HEK293 (cell line): ENCODE data around the gene RSRC2.

Experiments
- CTCF ChIA-PET: fragments of 350-600 bp; formaldehyde crosslinking; extraction: SDS; loops from one replicate; lab custom pipeline; 2021; ENCODE audit warnings: antibody characterized with exemption; lab: Yijun Ruan, JAX
- POLR2A ChIA-PET: fragments of 300-600 bp; formaldehyde crosslinking; extraction: SDS; loops from one replicate; lab custom pipeline; 2020; ENCODE audit warnings: antibody characterized with exemption, inconsistent platforms; lab: Yijun Ruan, JAX
- H3K27ac ChIP-seq: fragments of 200-500 bp; sonication (Bioruptor generic); 2 replicates; pipeline ENCODE4 v1.5.1; 2014; ENCODE audit warnings: low read depth, low read length, control low read depth, inconsistent platforms; ENCODE audit errors: extremely low read depth
- H3K36me3 ChIP-seq, 2 experiments: fragments of 200-500 bp in 1 of 2; sonication (Bioruptor generic) in 1 of 2; 1 replicate in 1 of 2; 2 replicates in 1 of 2; pipeline ENCODE4 v1.5.1; 2014 to 2017; ENCODE audit warnings: inconsistent platforms in 2 of 2, low read length in 2 of 2; ENCODE audit not compliant: control insufficient read depth in 2 of 2, insufficient read depth in 1 of 2
- H3K4me1 ChIP-seq: fragments of 200-500 bp; sonication (Bioruptor generic); 2 replicates; pipeline ENCODE4 v1.5.1; 2014; ENCODE audit warnings: mild to moderate bottlenecking, low read length, inconsistent platforms; ENCODE audit not compliant: control insufficient read depth, insufficient read depth
- H3K4me3 ChIP-seq: 2 replicates; pipeline ENCODE4 v1.5.1; 2011; ENCODE audit warnings: low read depth, mild to moderate bottlenecking, control low read depth, low read length, moderate library complexity
- H3K9me3 ChIP-seq: fragments of 200-500 bp; sonication (Bioruptor generic); 2 replicates; pipeline ENCODE4 v1.5.1; 2014; ENCODE audit warnings: low read depth, low read length, inconsistent platforms; ENCODE audit not compliant: control insufficient read depth, insufficient read depth
- AEBP2 ChIP-seq: fragments of 450-650 bp; formaldehyde crosslinking; IDR thresholded peaks from 2 replicates; pipeline ENCODE4 v1.5.1; 2016; ENCODE audit warnings: missing biosample characterization, missing genetic modification characterization, borderline replicate concordance
- GFI1B ChIP-seq: fragments of 450-650 bp; formaldehyde crosslinking; IDR thresholded peaks from 2 replicates; pipeline ENCODE4 v1.5.1; 2016; ENCODE audit warnings: missing biosample characterization, missing genetic modification characterization
- GLI4 ChIP-seq: fragments of 450-650 bp; formaldehyde crosslinking; IDR thresholded peaks from 2 replicates; pipeline ENCODE4 v1.5.1; 2016; ENCODE audit warnings: missing biosample characterization, missing genetic modification characterization
- HIC1 ChIP-seq: fragments of 450-650 bp; formaldehyde crosslinking; IDR thresholded peaks from 2 replicates; pipeline ENCODE4 v1.5.1; 2016; ENCODE audit warnings: missing biosample characterization, missing genetic modification characterization
- KLF10 ChIP-seq: fragments of 450-650 bp; IDR thresholded peaks from 2 replicates; pipeline ENCODE4 v1.5.1; 2018; ENCODE audit warnings: missing biosample characterization, mild to moderate bottlenecking, missing genetic modification characterization
- KLF7 ChIP-seq: fragments of 450-650 bp; formaldehyde crosslinking; IDR thresholded peaks from 2 replicates; pipeline ENCODE4 v1.5.1; 2016; ENCODE audit warnings: missing biosample characterization, missing genetic modification characterization, borderline replicate concordance
- KLF9 ChIP-seq: fragments of 450-650 bp; formaldehyde crosslinking; IDR thresholded peaks from 2 replicates; pipeline ENCODE4 v1.5.1; 2016; ENCODE audit warnings: missing biosample characterization, missing genetic modification characterization, low read depth
- OVOL3 ChIP-seq: fragments of 450-650 bp; formaldehyde crosslinking; IDR thresholded peaks from 2 replicates; pipeline ENCODE4 v1.5.1; 2016; ENCODE audit warnings: missing biosample characterization, missing genetic modification characterization
- TCF7L2 ChIP-seq: IDR thresholded peaks from 2 replicates; pipeline ENCODE4 v1.6.1; 2011; ENCODE audit warnings: low read depth, mild to moderate bottlenecking, inconsistent platforms, low read length, moderate library complexity, borderline replicate concordance
- ZNF133 ChIP-seq: fragments of 450-650 bp; formaldehyde crosslinking; IDR thresholded peaks from 2 replicates; pipeline ENCODE4 v1.5.1; 2016; ENCODE audit warnings: missing biosample characterization, missing genetic modification characterization
- ZNF140 ChIP-seq: fragments of 450-650 bp; formaldehyde crosslinking; IDR thresholded peaks from 2 replicates; pipeline ENCODE4 v1.5.1; 2016; ENCODE audit warnings: missing biosample characterization, missing genetic modification characterization
- ZNF175 ChIP-seq: fragments of 450-650 bp; formaldehyde crosslinking; IDR thresholded peaks from 2 replicates; pipeline ENCODE4 v1.5.1; 2016; ENCODE audit warnings: missing biosample characterization, missing genetic modification characterization
- ZNF211 ChIP-seq: fragments of 450-650 bp; formaldehyde crosslinking; IDR thresholded peaks from 2 replicates; pipeline ENCODE4 v1.5.1; 2016; ENCODE audit warnings: low read depth, missing biosample characterization, missing genetic modification characterization
- ZNF266 ChIP-seq: fragments of 450-650 bp; formaldehyde crosslinking; IDR thresholded peaks from 2 replicates; pipeline ENCODE4 v1.5.1; 2016; ENCODE audit warnings: missing biosample characterization, missing genetic modification characterization, low read depth
- ZNF280C ChIP-seq: fragments of 450-650 bp; formaldehyde crosslinking; IDR thresholded peaks from 2 replicates; pipeline ENCODE4 v1.5.1; 2016; ENCODE audit warnings: missing biosample characterization, missing genetic modification characterization
- ZNF350 ChIP-seq: fragments of 450-650 bp; formaldehyde crosslinking; IDR thresholded peaks from 2 replicates; pipeline ENCODE4 v1.5.0; 2017; ENCODE audit warnings: missing biosample characterization, mild to moderate bottlenecking, missing genetic modification characterization
- ZNF624 ChIP-seq: fragments of 450-650 bp; formaldehyde crosslinking; IDR thresholded peaks from 2 replicates; pipeline ENCODE4 v1.5.1; 2017; ENCODE audit warnings: missing biosample characterization, missing genetic modification characterization
- ZNF645 ChIP-seq: fragments of 450-650 bp; formaldehyde crosslinking; IDR thresholded peaks from 2 replicates; pipeline ENCODE4; 2016; ENCODE audit warnings: missing biosample characterization, missing genetic modification characterization
- ZNF830 ChIP-seq: fragments of 450-650 bp; IDR thresholded peaks from 2 replicates; pipeline ENCODE4 v1.5.0; 2018; ENCODE audit warnings: missing biosample characterization, missing genetic modification characterization, low read depth, mild to moderate bottlenecking, moderate library complexity
- ZNF837 ChIP-seq: fragments of 450-650 bp; formaldehyde crosslinking; IDR thresholded peaks from 2 replicates; pipeline ENCODE4 v1.5.1; 2016; ENCODE audit warnings: missing biosample characterization, missing genetic modification characterization
- TF ChIP-seq, protein P1 (sequence below): fragments of 450-650 bp; formaldehyde crosslinking; IDR thresholded peaks from 2 replicates; pipeline ENCODE4 v1.5.1; 2016; ENCODE audit warnings: missing biosample characterization, missing genetic modification characterization
- TF ChIP-seq, protein P2 (sequence below): fragments of 450-650 bp; formaldehyde crosslinking; IDR thresholded peaks from 2 replicates; pipeline ENCODE4 v1.5.1; 2016; ENCODE audit warnings: missing biosample characterization, missing genetic modification characterization

RSRC2 gene

GRCh38 chr12:122523280-122523679 lies 3.5 kb downstream of the RSRC2 start (continued):
- TF ChIP-seq HIC1 = no peak
- TF ChIP-seq GFI1B (tag by site-specific recombination) = no peak
- TF ChIP-seq, all 188 proteins: peak for 0

- peaks cover 76 to 86% of the 10 kb centered on the region in 2 experiments for H3K36me3 ChIP-seq
- H3K27ac ChIP-seq = no peak overlapping the region
- peaks cover 17% of the 10 kb centered on the region for H3K4me1 ChIP-seq
- ChIA-PET POLR2A (no interaction called here), CTCF (interaction anchor here (1.0 to 1.9 kb wide), 2 partner anchors 10 to 120 kb away, joined by 3 to 5 read pairs; no protein-coding TSS in a partner anchor)
- no peaks in the 10 kb centered on the region for H3K9me3 ChIP-seq
- no peak overlapping the region for H3K4me3 ChIP-seq
- TF ChIP-seq AEBP2 = no peak
- no peak for TF ChIP-seq GLI4
- no peak for TF ChIP-seq ZNF133
- no peak for TF ChIP-seq ZNF837 (tag by site-specific recombination)
- TF ChIP-seq ZNF266 (tag by site-specific recombination) = no peak
- TF ChIP-seq ZNF830 (tag by site-specific recombination) = no peak
- TF ChIP-seq ZNF211 (tag by site-specific recombination) = no peak
These were observed 6.1 kb downstream of the RSRC2 start for GRCh38 chr12:122520676-122521075.

GRCh38 chr12:122519418-122519817 lies 7.3 kb downstream of the RSRC2 start:
- Histone ChIP-seq H3K36me3 (peaks cover 88 to 93% of the 10 kb centered on the region in 2 experiments), H3K9me3 (no peaks in the 10 kb centered on the region), H3K4me1 (peaks cover 16% of the 10 kb centered on the region), H3K27ac (no peak overlapping the region), H3K4me3 (no peak overlapping the region)
- ChIA-PET POLR2A (interaction anchor here (1.0 kb wide), 1 partner anchor 11 kb away, joined by 4 read pairs; no protein-coding TSS in a partner anchor), CTCF (interaction anchor here (1.9 kb wide), 1 partner anchor 9 kb away, joined by 5 read pairs; no protein-coding TSS in a partner anchor)
- TF ChIP-seq ZNF140 (tag by site-specific recombination) = no peak
- no peak for TF ChIP-seq KLF10 (tag by site-specific recombination)
- TF ChIP-seq ZNF175 (tag by site-specific recombination) = no peak
- no peak for TF ChIP-seq KLF7 (tag by site-specific recombination)
- no peak for TF ChIP-seq ZNF280C (tag by site-specific recombination)
- TF ChIP-seq ZNF645 (tag by site-specific recombination) = no peak
- no peak for TF ChIP-seq OVOL3
- no peak for TF ChIP-seq ZNF624 (tag by site-specific recombination)
- TF ChIP-seq KLF9 (tag by site-specific recombination) = no peak
- TF ChIP-seq, protein P1, sequence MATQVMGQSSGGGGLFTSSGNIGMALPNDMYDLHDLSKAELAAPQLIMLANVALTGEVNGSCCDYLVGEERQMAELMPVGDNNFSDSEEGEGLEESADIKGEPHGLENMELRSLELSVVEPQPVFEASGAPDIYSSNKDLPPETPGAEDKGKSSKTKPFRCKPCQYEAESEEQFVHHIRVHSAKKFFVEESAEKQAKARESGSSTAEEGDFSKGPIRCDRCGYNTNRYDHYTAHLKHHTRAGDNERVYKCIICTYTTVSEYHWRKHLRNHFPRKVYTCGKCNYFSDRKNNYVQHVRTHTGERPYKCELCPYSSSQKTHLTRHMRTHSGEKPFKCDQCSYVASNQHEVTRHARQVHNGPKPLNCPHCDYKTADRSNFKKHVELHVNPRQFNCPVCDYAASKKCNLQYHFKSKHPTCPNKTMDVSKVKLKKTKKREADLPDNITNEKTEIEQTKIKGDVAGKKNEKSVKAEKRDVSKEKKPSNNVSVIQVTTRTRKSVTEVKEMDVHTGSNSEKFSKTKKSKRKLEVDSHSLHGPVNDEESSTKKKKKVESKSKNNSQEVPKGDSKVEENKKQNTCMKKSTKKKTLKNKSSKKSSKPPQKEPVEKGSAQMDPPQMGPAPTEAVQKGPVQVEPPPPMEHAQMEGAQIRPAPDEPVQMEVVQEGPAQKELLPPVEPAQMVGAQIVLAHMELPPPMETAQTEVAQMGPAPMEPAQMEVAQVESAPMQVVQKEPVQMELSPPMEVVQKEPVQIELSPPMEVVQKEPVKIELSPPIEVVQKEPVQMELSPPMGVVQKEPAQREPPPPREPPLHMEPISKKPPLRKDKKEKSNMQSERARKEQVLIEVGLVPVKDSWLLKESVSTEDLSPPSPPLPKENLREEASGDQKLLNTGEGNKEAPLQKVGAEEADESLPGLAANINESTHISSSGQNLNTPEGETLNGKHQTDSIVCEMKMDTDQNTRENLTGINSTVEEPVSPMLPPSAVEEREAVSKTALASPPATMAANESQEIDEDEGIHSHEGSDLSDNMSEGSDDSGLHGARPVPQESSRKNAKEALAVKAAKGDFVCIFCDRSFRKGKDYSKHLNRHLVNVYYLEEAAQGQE (tag by site-specific recombination) = no peak
- TF ChIP-seq TCF7L2 = no peak
- TF ChIP-seq ZNF350 (tag by site-specific recombination) = no peak
- TF ChIP-seq, protein P2, sequence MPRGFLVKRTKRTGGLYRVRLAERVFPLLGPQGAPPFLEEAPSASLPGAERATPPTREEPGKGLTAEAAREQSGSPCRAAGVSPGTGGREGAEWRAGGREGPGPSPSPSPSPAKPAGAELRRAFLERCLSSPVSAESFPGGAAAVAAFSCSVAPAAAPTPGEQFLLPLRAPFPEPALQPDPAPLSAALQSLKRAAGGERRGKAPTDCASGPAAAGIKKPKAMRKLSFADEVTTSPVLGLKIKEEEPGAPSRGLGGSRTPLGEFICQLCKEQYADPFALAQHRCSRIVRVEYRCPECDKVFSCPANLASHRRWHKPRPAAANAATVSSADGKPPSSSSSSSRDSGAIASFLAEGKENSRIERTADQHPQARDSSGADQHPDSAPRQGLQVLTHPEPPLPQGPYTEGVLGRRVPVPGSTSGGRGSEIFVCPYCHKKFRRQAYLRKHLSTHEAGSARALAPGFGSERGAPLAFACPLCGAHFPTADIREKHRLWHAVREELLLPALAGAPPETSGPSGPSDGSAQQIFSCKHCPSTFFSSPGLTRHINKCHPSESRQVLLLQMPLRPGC (tag by site-specific recombination) = no peak
